ENCODE results near the gene LEKR1. TPM values are rescaled to one million over a fixed set of nuclear protein-coding genes. Genes with fewer than 3 reads are reported as not detected.

LEKR1 gene
- total RNA-seq (10 to 100 TPM in 1 of 2 donors, 1 to 10 TPM in 1; 9.7 to 22.9 TPM), polyA plus RNA-seq (ENCODE audit: insufficient read depth, low read depth, low replicate concordance) (23.0 TPM)
- long read RNA-seq, donor 1, partial matches to known transcripts = 15 of 16 reads
- long read RNA-seq, donor 1, other reads (novel, unspliced or antisense) = 0 of 16 reads
- long read RNA-seq, donor 2, partial matches to known transcripts = 23 of 23 reads
- long read RNA-seq, donor 2, other reads (novel, unspliced or antisense) = 0 of 23 reads

GRCh38 chr3:156826144-156826895 is at the start of gene LEKR1:
LEKR1 (plus strand) TSS chr3:156826353; CDS start chr3:156829330, 2,977 bp downstream.
- intact Hi-C loops (cut with DNase I; ENCODE audit: low total_unique reads) = no loop called here
- H3K27ac ChIP-seq = peak within 1 kb of the TSS; percentile 93
- peaks cover 7% of the 10 kb centered on the region for H3K4me1 ChIP-seq
- no peaks in the 10 kb centered on the region for H3K36me3 ChIP-seq (ENCODE audit: low read depth, missing control alignments)
- H3K9me3 ChIP-seq = no peaks in the 10 kb centered on the region
- H3K4me3 ChIP-seq = peak within 1 kb of the TSS; percentile 73 to 92
- peak; percentile 93 for DNase-seq
- no peaks in the 10 kb centered on the region for H3K27me3 ChIP-seq
- TF ChIP-seq POLR2A (IDR thresholded peaks at IDR 0.05) (peak; percentile 43), CTCF (IDR thresholded peaks at IDR 0.05) (no peak)
- 0 to 1% methylated on average over 25 to 39 of the region's 63 CpGs for WGBS, 2 donors

GRCh38 chr3:156776871-156777270 is 49.3 kb upstream of the LEKR1 start:
- no peaks in the 10 kb centered on the region for H3K4me1 ChIP-seq
- H3K27ac ChIP-seq = no peak overlapping the region
- H3K36me3 ChIP-seq (ENCODE audit: low read depth, missing control alignments) = no peaks in the 10 kb centered on the region
- intact Hi-C loops (cut with DNase I; ENCODE audit: low total_unique reads) = no loop called here
- no peak for DNase-seq
- TF ChIP-seq POLR2A (IDR thresholded peaks at IDR 0.05) (no peak), CTCF (IDR thresholded peaks at IDR 0.05) (no peak)
- H3K9me3 ChIP-seq = no peaks in the 10 kb centered on the region
- H3K27me3 ChIP-seq = no peaks in the 10 kb centered on the region
- no peak overlapping the region for H3K4me3 ChIP-seq

GRCh38 chr3:156781310-156782230 is 44.6 kb upstream of the LEKR1 start:
- no peak for TF ChIP-seq POLR2A (IDR thresholded peaks at IDR 0.05)
- TF ChIP-seq CTCF (IDR thresholded peaks at IDR 0.05) = no peak
- WGBS, 2 donors = 83 to 84% methylated on average over 4 of the region's 4 CpGs
- intact Hi-C loops (cut with DNase I; ENCODE audit: low total_unique reads) = no loop called here
- Histone ChIP-seq H3K4me1 (no peaks in the 10 kb centered on the region), H3K9me3 (no peaks in the 10 kb centered on the region), H3K36me3 (ENCODE audit: low read depth, missing control alignments) (no peaks in the 10 kb centered on the region), H3K27ac (no peak overlapping the region), H3K4me3 (no peak overlapping the region), H3K27me3 (no peaks in the 10 kb centered on the region)
- DNase-seq = no peak

GRCh38 chr3:156782319-156782718 is 43.8 kb upstream of the LEKR1 start:
- H3K9me3 ChIP-seq = no peaks in the 10 kb centered on the region
- H3K27me3 ChIP-seq = no peaks in the 10 kb centered on the region
- TF ChIP-seq POLR2A (IDR thresholded peaks at IDR 0.05) = no peak
- no peak for TF ChIP-seq CTCF (IDR thresholded peaks at IDR 0.05)
- H3K27ac ChIP-seq = no peak overlapping the region
- no peaks in the 10 kb centered on the region for H3K36me3 ChIP-seq (ENCODE audit: low read depth, missing control alignments)
- 89 to 94% methylated on average over 5 of the region's 5 CpGs for WGBS, 2 donors
- no peaks in the 10 kb centered on the region for H3K4me1 ChIP-seq
- no peak overlapping the region for H3K4me3 ChIP-seq
- intact Hi-C loops (cut with DNase I; ENCODE audit: low total_unique reads) = no loop called here
- DNase-seq = no peak

Measured in testis (tissue), 5 donors.